Right ventricle myocardium superior (tissue), 1 donor: ENCODE results near the gene TMEM63A. TPM values are rescaled to one million over a fixed set of nuclear protein-coding genes. Genes with fewer than 3 reads are reported as not detected.
"Not testable (repeated sequence)": the region's sequence is repeated elsewhere in the genome, so short reads cannot be mapped to it uniquely, and the experiment has no call there.

Experiments used
- ATAC-seq: fragments of 200-7000 bp; cut with Tn5 transposase; one replicate; pipeline ENCODE4 v1.9.1; 2020; ENCODE audit warnings: mild to moderate bottlenecking; ENCODE audit not compliant: poor library complexity
- DNase-seq: peaks from one replicate; pipeline ENCODE4 v3.0.0-alpha.2; 2020
- intact Hi-C: fragments of 100-400 bp; cut with DNase I; formaldehyde crosslinking; loops from one replicate; pipeline ENCODE4 v1.11.2; 2022
- total RNA-seq: library from RNA; stranded (reverse); fragmentation: NEBNext Ultra II Directional; extraction: Animal tissue kit (Norgen Biotek cat#: 25700); gene quantifications from one replicate; pipeline ENCODE4 v1.2.1, GENCODE V29; 2021
- donor health status: DM: no; HTN: yes; CAD: no; lungs with severe emphysema.

The TMEM63A gene
- total RNA-seq, 1 donor from 2014 or later: 37.0 TPM

DNA sequence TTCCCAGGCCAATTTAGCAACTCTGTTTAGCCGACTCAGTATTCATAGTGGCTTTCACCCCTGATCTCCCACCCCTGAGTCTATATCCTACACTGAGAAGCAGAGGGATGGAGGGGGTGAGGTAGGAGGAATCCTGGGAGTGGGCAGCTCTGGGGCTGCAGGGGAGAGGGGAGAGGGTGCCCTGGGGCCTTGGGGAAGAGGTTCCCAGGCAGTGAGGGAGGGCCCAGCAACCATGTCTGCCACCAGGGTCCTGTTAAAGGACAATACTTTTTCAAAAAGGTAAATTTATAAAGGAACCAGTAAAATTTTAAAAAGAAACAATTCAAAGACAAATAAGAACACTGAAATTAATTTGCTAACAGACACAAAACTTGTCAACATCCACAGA, 42.0 kb downstream of the TMEM63A start:
- intact Hi-C loops: no loop called here
- DNase-seq (no peak), ATAC-seq (no peak)

DNA sequence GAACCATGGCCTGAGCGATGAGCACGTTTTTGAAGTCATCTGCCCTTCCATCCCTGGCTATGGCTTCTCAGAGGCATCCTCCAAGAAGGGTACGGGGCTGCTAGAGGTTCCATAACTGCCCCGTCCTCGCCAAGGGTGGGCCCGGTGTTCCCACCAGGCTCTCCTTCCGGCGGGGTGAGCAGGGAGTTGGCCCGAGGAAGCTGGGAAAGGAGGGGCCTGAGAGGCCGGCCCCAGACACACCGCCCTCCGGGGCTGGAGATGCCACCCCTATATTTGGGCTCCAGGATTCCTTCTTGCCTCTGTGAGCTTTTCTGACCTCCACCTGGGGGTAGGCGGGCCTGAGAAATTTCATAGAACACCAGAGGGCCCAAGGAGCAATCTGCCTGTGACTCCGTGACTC, 43.4 kb downstream of the TMEM63A start:
- no peak for DNase-seq
- intact Hi-C loops: no loop called here
- no peak for ATAC-seq

DNA sequence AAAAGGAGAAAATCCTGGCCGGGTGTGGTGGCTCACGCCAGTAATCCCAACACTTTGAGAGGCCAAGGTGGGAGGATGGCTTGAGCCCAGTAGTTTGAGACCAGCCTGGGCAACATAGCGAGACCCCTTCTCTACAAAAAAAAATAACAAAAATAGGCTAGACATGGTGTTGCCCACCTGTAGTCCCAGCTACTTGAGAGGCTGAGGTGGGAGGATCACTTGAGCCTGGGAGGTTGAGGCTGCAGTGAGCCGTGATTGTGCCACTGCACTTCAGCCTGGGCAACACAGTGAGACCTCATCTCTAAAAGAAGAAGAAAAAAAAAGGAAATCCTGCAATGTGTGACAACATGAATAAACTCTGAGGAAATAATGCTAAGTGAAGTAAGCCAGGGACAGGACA, 45.9 kb downstream of the TMEM63A start:
- ATAC-seq, intact Hi-C loops, DNase-seq: not testable (repeated sequence)

DNA sequence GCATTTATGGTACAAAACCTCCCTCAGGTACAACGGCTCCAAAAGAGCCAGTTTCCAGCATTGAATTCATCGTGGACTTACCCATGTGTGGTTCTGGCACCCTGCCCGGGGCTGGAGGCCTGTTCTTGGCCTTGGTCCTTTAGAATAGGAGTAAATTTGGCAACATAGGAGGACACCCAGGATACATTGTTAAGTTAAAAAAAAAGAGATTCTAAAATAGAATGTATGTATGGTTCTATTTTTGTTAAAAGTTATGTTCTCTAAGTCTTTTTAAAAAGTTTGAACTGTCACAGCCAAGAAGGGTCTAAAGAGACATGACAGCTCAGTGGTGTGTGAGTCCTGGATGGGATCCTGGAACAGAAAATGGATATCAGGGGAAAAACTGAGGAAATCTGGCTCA, 46.3 kb downstream of the TMEM63A start:
- peak; percentile 89 for DNase-seq

DNA sequence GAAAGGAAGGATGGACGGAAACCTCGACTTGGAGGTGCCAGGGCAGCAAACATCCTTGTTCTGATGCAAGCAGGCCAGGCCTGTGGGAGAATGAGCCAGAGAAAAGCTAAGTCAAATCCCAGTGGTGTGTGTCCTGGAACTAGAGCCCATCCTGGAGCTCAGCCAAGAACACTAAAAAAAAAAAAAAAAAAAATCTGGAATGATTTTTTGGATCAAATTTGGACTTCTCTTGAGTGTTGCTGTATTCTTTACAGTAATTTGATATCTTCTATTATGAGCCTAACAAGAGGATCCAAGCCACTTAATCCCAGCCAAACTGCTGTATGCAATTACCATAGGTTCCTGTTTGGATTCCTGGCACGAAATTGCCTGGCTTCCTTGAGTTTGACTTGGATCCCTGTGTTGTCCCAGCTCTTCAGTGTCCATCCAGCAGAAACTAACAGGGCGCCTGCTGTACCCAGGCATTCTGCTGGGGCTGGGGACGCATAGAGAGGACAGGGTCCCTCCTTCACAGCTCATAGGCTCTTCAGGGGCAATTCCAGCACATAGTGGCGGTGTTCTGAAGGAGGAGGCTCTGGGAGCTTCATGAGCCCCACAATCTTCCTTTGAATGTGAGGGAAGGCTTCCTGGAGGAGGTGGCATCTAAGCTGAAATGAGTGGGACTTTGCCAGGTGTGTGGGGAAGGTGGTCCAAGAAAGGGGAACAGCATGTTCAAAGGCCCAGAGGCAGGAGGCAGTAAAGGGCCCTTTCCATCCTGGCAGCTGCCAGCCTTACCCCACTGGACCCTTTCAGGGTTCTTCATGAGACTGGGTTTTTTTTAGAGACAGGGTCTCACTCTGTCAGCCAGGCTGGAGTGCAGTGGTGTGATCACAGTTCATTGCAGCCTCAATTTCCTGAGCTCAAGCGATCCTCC, 47.5 kb downstream of the TMEM63A start:
- intact Hi-C loops: no loop called here
- peak; percentile 88 for ATAC-seq
- DNase-seq: peak; percentile 75

More for the DNA sequence above, 46.3 kb downstream of the TMEM63A start:
- ATAC-seq: peak; percentile 49
- intact Hi-C loops: no loop called here

DNA sequence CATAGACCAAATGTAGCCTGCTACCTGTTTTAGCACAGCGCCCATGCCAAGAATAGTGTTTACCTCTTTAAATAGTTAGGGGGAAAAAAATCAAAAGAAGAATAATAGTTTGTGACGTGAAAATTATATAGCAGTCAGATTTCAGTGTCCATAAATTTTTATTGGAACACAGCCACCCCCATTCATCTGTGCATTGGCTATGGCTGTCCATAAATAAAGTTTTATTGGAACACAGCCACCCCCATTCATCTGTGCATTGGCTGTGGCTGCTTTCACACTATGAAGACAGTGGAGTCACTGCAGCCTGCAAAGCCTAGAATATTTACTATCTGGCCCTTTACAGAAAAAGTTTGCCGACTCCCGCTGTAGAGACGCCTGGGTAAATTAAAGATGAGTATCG, 51.3 kb downstream of the TMEM63A start:
- intact Hi-C loops: no loop called here
- DNase-seq (no peak), ATAC-seq (no peak)

DNA sequence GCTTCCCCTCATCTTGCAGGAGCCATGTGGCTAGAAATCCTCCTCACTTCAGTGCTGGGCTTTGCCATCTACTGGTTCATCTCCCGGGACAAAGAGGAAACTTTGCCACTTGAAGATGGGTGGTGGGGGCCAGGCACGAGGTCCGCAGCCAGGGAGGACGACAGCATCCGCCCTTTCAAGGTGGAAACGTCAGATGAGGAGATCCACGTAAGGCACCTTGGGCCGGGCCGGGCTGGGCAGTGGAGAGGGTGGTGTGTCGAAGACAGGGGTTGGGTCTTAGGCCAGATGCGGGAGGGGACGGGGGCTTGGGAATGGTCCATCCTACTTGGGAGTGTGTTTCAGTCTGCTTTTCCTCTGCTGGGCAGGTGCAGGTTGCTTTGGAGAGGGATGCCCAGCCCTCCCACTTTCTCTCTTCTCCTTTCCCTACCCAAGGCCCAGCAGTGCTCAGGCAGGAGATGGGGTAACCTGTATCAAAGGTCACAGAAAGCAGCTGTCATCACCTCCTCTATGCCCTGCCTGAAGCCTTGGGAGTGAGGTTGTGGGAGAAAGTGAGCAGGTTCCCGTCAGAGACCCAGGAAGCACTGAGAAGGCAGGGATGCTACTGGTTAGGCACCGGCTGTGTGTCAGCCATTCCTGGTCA, 53.4 kb downstream of the TMEM63A start:
- intact Hi-C loops: no loop called here
- no peak for ATAC-seq
- DNase-seq: no peak

DNA sequence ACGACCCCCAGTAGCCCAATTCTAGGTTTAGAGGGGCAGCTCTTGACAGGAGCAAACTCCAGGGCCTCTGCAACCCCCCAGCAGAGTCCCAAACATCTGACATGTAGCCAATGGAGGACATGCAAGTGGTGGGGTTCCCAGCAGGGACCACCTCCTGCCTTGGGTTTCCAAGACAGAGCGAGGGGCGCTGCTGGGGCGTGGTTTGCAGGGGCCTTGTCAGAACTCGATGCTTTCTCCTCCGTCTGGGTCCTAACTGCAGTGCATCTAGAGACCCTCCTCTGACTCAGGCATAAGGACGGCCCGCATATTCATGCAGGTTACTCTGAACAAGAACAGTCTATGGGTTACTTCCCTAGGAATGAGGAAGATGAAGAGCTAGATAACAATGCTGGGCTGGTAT, 55.1 kb downstream of the TMEM63A start:
- intact Hi-C loops: no loop called here
- no peak for DNase-seq
- ATAC-seq: no peak

DNA sequence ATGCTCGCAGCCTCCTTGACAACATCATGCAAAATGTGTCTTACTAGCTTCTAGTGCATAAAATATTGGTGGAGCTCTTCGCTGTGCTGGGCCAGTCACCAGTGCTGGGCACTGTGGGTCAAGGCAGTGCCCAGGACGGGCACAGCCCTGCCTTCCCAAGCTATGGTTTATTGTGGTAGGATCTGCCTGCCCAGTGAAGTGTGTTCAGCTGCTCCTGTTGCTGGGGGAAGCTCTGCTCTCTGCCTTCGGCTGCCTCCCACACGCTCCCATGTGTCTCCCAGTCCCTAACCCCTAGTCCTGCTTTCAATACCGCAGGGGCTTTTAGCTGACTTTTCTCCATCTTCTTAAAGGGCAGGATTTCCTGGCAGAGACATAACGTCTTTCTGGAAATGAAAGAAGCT, 56.6 kb downstream of the TMEM63A start:
- no peak for DNase-seq
- intact Hi-C loops: no loop called here
- peak; percentile 36 for ATAC-seq

DNA sequence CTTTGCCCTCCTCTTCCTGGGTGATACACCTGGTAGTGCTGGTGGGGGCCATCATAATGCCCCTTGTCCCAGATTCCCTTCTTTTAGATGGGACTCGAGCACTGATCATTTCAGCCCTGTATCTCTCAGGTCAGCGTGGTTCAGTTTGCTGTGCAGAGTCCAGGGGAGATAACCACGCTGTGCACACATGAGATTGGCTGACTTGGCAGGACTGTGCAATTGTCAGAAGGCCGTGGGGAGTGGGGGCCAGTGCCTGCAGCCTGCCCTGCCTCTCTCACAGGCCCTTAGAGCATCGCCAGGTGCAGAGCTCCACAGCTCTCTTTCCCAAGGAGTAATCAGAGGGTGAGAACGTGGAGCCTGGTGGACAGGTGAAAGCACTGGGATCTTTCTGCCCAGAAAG, 57.1 kb downstream of the TMEM63A start:
- DNase-seq (no peak), ATAC-seq (peak; percentile 21)
- intact Hi-C loops: no loop called here

DNA sequence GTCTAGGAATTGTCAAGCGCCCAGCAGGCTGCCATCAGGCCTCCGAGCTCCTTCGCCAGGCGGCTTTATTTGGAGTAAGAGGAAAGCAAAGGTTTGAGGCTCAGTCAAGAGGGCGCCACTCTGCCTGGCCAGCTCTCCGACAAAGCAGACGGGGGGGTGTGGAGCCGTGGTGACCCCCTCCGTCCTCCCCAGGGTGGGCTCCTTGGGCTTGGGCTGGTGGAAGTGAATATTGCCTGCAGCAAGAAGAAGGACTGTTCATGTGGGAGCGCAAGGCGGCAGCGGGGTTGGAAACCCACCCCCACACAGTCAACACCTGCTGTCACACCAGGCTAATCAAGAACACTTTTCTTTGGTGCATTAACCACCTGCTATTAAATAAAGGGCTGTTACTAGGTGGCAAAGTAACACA, 57.6 kb downstream of the TMEM63A start:
- intact Hi-C loops: no loop called here
- no peak for DNase-seq

DNA sequence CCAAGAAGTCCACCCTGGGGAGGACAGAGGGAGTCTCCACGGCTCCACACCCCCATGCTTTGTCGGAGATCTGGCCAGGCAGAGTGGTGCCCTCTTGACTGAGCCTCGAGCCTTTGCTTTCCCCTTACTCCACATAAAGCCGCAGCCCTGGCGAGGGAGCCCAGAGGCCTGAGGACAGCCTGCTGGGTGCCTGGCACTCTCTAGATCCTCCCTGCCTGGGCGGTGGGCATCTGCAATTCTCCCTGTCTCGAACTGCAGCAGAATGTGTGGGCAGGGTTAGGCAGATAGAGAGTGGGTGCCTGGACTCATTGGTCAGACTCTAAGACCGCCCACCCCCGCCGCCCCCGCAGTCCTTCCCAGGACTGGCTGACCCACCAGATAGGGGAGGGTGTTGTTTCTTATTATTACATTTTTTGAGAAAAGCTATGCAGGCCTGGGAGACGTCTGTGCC, 58.3 kb downstream of the TMEM63A start:
- intact Hi-C loops: no loop called here
- DNase-seq: no peak
- ATAC-seq: no peak

More for the DNA sequence above, 57.6 kb downstream of the TMEM63A start:
- ATAC-seq: no peak

DNA sequence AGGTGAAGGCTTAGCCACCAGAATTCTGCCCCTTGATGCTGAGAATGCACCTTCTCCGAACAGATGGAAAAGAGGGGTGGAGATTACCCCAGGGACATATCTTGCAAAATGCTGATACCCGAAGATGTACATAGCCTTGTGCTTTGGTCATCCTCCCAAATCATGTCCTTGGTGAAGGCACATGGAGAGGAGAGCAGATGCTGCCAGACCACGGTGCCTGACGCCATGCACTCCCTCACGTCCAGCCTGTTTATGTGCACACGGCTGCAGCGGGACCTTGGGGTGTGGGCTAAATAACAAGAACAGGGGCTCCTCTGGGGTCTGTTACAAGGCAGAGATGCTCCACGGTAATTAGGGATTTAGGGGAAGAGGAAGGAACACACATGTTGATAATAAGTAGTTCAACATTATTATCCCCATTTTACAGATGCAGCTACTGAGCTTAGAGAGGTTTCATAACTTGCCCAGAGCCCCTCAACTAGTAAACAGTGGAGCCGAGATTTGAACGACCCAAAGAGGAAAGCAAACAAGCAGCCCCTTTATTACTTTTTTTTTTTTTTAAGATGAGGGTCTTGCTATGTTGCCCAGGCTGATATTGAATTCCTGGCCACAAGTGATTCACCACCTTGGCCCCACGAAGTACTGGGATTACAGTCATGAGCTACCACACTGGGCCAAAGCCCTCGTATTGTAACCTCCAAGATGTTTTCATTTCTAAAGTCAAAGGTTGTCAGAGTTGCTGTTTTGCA, 59.4 kb downstream of the TMEM63A start:
- intact Hi-C loops: no loop called here
- DNase-seq (no peak), ATAC-seq (no peak)

DNA sequence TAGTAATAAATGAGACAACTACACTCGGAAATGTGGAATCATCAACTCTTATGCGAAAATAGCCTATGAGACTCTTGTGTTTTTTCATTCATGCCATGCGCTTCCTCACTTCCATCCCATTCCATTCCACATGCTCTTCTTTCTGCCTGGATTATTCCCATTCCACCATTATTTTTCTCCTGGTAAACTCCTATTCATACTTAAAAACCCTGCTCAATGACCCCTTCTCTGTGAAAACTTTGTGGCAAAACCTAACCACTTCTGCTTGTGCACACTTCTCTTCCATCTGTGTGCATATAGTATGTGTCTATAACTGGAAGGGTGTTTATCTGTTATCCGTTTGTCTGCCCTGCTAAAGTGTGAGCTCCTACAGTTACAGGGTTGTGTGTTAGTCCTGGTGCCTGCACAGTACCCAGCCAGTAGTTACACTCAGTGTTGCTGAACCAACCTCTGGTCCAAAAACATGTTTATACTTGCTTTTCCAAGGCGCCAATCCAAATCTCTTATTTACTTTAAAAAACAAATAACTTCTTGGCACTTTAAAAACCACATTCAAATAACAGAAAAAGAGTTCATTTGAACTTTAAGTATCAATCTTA, 61.6 kb downstream of the TMEM63A start:
- no peak for DNase-seq
- ATAC-seq: no peak
- intact Hi-C loops: no loop called here

DNA sequence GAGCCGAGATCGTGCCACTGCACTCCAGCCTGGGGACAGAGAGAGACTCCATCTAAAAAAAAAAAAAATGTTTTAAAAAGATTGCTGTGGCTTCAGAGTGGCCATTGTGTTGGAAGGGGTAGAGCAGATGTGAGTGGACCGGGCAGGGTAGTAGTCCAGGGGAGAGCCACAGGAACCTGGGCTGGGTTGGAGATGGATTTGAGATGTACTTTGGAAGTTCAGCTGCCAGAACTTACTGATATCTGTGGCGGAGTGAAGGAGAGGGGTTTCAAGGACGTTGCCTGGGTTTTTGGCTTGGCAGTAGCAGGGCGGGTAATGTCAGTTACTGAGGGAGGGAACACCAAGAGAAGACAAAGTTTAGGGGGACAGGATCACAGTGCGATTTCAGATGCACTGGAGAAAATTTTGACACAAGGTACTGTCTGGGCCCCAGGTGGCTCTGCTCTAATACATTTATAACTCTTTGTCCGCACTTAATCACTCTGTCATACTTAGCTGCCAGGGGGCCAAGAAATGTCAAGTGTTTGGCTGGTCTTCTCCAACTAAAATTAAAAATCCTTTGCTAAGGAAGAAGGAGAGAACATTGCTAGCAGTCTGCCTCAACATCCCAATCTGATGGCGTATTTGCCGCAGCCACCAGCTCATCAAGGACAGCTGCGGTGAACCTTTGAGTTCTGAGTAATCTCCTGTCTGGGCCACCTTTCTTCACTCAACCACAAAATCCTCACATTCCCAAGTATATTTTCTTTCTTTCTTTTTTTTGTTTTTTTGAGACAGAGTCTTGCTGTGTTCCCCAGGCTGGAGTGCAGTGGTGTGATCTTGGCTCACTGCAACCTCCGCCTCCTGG, 62.6 kb downstream of the TMEM63A start:
- intact Hi-C loops: no loop called here
- ATAC-seq: peak; percentile 13
- no peak for DNase-seq

DNA sequence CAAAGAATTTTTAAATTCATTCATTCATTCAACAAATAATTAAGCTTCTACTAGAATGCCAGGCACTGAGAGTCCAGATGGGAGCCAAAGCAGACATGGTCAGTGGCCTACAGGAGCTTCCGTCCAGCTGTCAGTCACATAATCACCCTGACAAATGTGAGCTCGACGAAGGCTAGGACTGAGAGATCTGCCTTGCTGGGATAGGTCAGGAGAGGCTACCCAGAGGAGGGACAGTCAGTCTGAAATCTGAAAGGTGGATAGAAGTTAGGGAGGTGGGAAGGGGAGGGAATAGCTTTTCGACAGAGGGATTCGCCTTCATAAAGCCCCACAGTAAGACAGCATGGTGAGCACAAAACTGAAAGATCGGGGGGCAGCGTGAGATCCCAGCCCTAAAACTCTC, 64.0 kb downstream of the TMEM63A start:
- intact Hi-C loops: no loop called here
- DNase-seq (no peak), ATAC-seq (no peak)

DNA sequence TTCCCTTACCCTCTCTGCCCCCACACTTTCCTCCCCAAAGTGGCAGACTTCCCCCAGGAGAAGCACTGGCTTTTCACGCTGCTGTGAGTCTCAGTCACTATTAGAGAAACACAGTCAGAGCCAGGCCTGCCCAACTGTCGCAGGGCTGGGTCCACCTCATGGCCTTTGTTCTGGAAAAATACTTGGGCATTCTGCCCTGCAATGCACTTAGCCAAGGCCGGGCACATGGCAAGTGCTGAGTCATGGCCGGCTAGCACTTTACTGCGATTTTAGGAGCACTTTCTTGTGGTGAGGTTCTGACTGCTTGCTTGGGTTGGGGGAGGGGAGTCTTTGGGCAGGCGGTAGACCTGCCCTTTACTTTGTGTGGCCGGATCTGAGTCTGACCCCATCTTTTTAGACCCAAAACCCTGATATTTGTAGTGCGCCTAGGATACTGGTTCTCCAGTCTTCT, 64.5 kb downstream of the TMEM63A start:
- intact Hi-C loops: no loop called here
- ATAC-seq (peak; percentile 54), DNase-seq (peak; percentile 81)
